ENCODE results near the gene CYP46A1.
"Not testable (repeated sequence)": the region's sequence is repeated elsewhere in the genome, so short reads cannot be mapped to it uniquely, and the experiment has no call there.

The CYP46A1 gene

GRCh38 chr14:99658218-99658845, 25.8 kb upstream of the CYP46A1 start:
- DNase-seq = no peak

GRCh38 chr14:99659333-99659741, 24.8 kb upstream of the CYP46A1 start:
- no peak for DNase-seq

- DNase-seq = peak; percentile 55
Observed at GRCh38 chr14:99660006-99660566, 24.0 kb upstream of the CYP46A1 start.

- no peak for DNase-seq
Observed at GRCh38 chr14:99660794-99661193, 23.3 kb upstream of the CYP46A1 start.

- DNase-seq = not testable (repeated sequence)
Observed at GRCh38 chr14:99661206-99661605, 22.9 kb upstream of the CYP46A1 start.

- DNase-seq = no peak
Observed at GRCh38 chr14:99662846-99663245, 21.3 kb upstream of the CYP46A1 start.

- no peak for DNase-seq
Observed at GRCh38 chr14:99663386-99664057, 20.6 kb upstream of the CYP46A1 start.

- peak; percentile 74 for DNase-seq
Observed at GRCh38 chr14:99664058-99664936, 19.8 kb upstream of the CYP46A1 start.

- no peak for DNase-seq
Observed at GRCh38 chr14:99664937-99665273, 19.2 kb upstream of the CYP46A1 start.

GRCh38 chr14:99666533-99666932, 17.6 kb upstream of the CYP46A1 start:
- DNase-seq = no peak

GRCh38 chr14:99667045-99667444, 17.1 kb upstream of the CYP46A1 start:
- DNase-seq = no peak

- DNase-seq = no peak
Observed at GRCh38 chr14:99667821-99668220, 16.3 kb upstream of the CYP46A1 start.

- DNase-seq = no peak
Observed at GRCh38 chr14:99668307-99669295, 15.5 kb upstream of the CYP46A1 start.

- DNase-seq = peak; percentile 50
Observed at GRCh38 chr14:99670361-99671234, 13.5 kb upstream of the CYP46A1 start.

GRCh38 chr14:99671235-99672224, 12.6 kb upstream of the CYP46A1 start:
- DNase-seq = peak; percentile 79

- no peak for DNase-seq
Observed at GRCh38 chr14:99672506-99673304, 11.4 kb upstream of the CYP46A1 start.

- DNase-seq = no peak
Observed at GRCh38 chr14:99673305-99674063, 10.6 kb upstream of the CYP46A1 start.

- no peak for DNase-seq
Observed at GRCh38 chr14:99674064-99674650, 9.9 kb upstream of the CYP46A1 start.
